ENCODE measurements around the gene IFNA13.

DNA sequence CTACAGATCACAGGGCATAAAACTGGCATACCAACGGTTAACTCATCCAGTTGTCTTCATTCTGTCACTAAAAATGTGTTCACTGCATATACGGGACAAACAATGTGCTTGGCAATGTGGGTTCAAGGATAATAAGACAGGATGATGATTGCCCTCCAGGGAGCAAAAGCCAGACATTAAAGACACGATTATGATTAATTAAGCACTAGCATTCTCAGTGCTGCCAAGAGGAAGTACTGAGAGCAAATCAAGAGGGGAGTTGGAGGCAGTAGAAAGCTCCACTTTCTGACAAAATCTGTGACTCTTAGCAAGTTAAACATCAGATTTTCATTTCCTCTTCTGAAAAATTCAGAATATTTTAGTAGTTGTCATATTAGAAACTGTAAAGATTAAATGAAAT, 32.1 kb upstream of the IFNA13 start:
- no peak for TF ChIP-seq POLR2A (IDR thresholded peaks at IDR 0.05; ENCODE audit: extremely low read depth, insufficient read length)
- TF ChIP-seq, protein P1, sequence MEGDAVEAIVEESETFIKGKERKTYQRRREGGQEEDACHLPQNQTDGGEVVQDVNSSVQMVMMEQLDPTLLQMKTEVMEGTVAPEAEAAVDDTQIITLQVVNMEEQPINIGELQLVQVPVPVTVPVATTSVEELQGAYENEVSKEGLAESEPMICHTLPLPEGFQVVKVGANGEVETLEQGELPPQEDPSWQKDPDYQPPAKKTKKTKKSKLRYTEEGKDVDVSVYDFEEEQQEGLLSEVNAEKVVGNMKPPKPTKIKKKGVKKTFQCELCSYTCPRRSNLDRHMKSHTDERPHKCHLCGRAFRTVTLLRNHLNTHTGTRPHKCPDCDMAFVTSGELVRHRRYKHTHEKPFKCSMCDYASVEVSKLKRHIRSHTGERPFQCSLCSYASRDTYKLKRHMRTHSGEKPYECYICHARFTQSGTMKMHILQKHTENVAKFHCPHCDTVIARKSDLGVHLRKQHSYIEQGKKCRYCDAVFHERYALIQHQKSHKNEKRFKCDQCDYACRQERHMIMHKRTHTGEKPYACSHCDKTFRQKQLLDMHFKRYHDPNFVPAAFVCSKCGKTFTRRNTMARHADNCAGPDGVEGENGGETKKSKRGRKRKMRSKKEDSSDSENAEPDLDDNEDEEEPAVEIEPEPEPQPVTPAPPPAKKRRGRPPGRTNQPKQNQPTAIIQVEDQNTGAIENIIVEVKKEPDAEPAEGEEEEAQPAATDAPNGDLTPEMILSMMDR (IDR thresholded peaks at IDR 0.05; ENCODE audit: low read depth, low read length), result no peak

Data from NB4 (cell line).